ENCODE measurements around the gene ADAMTS13. TPM values are rescaled to one million over a fixed set of nuclear protein-coding genes. Genes with fewer than 3 reads are reported as not detected.
"Not testable (repeated sequence)": the region's sequence is repeated elsewhere in the genome, so short reads cannot be mapped to it uniquely, and the experiment has no call there.

ADAMTS13 gene
- total RNA-seq, 1 experiment from 2014 or later: 12.0 TPM

DNA sequence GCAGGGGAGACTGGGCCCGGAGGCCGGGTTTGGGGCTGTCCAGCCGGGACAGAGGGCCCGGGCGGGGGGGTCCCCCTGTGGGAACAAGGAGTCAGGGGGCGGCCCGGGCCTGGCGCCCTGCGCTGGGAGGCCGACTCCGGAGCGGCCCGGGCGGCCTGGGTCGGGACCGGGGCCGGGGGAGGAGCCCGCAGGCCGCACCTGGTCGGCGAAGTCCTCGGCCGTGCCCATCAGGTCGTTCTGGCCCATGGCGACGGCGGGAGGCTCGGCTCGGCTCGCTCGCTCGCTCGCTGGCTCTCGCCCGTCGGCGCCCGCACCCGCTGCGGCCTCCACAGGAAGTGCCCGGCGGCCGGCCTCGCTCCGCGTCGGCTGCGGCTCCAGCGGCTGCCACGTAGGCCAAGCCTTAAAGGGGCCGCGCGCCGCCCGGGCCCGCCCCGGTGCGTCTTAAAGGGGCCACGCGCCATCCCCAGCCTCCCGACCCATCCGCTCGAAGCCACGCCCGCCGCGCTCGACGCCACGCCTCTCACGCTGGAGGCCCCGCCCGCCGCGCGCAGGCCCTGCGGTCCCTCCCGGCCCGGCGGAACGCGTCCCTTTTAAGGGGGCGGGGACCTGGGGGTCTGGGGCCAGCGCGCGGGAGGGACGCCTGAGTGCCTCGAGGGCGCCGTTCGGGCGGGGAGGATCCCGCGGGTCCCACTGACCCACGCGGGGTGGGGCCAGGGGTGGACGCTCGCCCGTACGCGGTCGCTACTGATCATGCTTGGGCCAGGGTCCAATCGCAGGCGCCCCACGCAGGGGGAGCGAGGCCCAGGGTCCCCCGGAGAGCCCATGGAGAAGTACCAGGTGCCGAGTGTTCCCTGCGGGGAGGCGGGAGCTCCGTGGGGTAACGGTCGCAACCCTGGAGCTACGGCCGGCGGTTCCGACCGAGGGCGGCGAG, 46.2 kb upstream of the ADAMTS13 start, which contains the start of the genes STKLD1 and SURF4 (continued):
- TF ChIP-seq, protein P1, sequence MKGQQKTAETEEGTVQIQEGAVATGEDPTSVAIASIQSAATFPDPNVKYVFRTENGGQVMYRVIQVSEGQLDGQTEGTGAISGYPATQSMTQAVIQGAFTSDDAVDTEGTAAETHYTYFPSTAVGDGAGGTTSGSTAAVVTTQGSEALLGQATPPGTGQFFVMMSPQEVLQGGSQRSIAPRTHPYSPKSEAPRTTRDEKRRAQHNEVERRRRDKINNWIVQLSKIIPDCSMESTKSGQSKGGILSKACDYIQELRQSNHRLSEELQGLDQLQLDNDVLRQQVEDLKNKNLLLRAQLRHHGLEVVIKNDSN (CRISPR knock-in tag; IDR thresholded peaks at IDR 0.05): no peak
- TF ChIP-seq MXD4 (CRISPR knock-in tag; IDR thresholded peaks at IDR 0.05; ENCODE audit: borderline replicate concordance) (no peak), GTF2I (CRISPR knock-in tag; conservative IDR thresholded peaks at IDR 0.05) (no peak), SMAD4 (CRISPR knock-in tag; IDR thresholded peaks at IDR 0.05) (no peak), FOXJ3 (CRISPR knock-in tag; IDR thresholded peaks at IDR 0.05; ENCODE audit: borderline replicate concordance) (no peak), SMAD3 (CRISPR knock-in tag; IDR thresholded peaks at IDR 0.05; ENCODE audit: borderline replicate concordance) (no peak), TEAD1 (CRISPR knock-in tag; IDR thresholded peaks at IDR 0.05) (no peak), ESRRA (CRISPR knock-in tag; IDR thresholded peaks at IDR 0.05; ENCODE audit: borderline replicate concordance) (peak; percentile 83), RELA (CRISPR knock-in tag; IDR thresholded peaks at IDR 0.05; ENCODE audit: borderline replicate concordance) (peak; percentile 83), ZNF138 (CRISPR knock-in tag; conservative IDR thresholded peaks at IDR 0.05) (peak; percentile 73), NFE2L1 (CRISPR knock-in tag; IDR thresholded peaks at IDR 0.05) (peak; percentile 91), FOXK1 (CRISPR knock-in tag; IDR thresholded peaks at IDR 0.05) (peak; percentile 78), ZNF396 (CRISPR knock-in tag; IDR thresholded peaks at IDR 0.05; ENCODE audit: borderline replicate concordance) (no peak), ZNF121 (CRISPR knock-in tag; IDR thresholded peaks at IDR 0.05) (no peak)
- TF ChIP-seq, protein P2, sequence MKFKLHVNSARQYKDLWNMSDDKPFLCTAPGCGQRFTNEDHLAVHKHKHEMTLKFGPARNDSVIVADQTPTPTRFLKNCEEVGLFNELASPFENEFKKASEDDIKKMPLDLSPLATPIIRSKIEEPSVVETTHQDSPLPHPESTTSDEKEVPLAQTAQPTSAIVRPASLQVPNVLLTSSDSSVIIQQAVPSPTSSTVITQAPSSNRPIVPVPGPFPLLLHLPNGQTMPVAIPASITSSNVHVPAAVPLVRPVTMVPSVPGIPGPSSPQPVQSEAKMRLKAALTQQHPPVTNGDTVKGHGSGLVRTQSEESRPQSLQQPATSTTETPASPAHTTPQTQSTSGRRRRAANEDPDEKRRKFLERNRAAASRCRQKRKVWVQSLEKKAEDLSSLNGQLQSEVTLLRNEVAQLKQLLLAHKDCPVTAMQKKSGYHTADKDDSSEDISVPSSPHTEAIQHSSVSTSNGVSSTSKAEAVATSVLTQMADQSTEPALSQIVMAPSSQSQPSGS (CRISPR knock-in tag; IDR thresholded peaks at IDR 0.05; ENCODE audit: borderline replicate concordance, low read depth): peak; percentile 72
- TF ChIP-seq, protein P3, sequence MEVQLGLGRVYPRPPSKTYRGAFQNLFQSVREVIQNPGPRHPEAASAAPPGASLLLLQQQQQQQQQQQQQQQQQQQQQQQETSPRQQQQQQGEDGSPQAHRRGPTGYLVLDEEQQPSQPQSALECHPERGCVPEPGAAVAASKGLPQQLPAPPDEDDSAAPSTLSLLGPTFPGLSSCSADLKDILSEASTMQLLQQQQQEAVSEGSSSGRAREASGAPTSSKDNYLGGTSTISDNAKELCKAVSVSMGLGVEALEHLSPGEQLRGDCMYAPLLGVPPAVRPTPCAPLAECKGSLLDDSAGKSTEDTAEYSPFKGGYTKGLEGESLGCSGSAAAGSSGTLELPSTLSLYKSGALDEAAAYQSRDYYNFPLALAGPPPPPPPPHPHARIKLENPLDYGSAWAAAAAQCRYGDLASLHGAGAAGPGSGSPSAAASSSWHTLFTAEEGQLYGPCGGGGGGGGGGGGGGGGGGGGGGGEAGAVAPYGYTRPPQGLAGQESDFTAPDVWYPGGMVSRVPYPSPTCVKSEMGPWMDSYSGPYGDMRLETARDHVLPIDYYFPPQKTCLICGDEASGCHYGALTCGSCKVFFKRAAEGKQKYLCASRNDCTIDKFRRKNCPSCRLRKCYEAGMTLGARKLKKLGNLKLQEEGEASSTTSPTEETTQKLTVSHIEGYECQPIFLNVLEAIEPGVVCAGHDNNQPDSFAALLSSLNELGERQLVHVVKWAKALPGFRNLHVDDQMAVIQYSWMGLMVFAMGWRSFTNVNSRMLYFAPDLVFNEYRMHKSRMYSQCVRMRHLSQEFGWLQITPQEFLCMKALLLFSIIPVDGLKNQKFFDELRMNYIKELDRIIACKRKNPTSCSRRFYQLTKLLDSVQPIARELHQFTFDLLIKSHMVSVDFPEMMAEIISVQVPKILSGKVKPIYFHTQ (CRISPR knock-in tag; IDR thresholded peaks at IDR 0.05): no peak
- TF ChIP-seq, protein P4, sequence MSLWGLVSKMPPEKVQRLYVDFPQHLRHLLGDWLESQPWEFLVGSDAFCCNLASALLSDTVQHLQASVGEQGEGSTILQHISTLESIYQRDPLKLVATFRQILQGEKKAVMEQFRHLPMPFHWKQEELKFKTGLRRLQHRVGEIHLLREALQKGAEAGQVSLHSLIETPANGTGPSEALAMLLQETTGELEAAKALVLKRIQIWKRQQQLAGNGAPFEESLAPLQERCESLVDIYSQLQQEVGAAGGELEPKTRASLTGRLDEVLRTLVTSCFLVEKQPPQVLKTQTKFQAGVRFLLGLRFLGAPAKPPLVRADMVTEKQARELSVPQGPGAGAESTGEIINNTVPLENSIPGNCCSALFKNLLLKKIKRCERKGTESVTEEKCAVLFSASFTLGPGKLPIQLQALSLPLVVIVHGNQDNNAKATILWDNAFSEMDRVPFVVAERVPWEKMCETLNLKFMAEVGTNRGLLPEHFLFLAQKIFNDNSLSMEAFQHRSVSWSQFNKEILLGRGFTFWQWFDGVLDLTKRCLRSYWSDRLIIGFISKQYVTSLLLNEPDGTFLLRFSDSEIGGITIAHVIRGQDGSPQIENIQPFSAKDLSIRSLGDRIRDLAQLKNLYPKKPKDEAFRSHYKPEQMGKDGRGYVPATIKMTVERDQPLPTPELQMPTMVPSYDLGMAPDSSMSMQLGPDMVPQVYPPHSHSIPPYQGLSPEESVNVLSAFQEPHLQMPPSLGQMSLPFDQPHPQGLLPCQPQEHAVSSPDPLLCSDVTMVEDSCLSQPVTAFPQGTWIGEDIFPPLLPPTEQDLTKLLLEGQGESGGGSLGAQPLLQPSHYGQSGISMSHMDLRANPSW (CRISPR knock-in tag; conservative IDR thresholded peaks at IDR 0.05; ENCODE audit: low read depth): no peak
- TF ChIP-seq, protein P5, sequence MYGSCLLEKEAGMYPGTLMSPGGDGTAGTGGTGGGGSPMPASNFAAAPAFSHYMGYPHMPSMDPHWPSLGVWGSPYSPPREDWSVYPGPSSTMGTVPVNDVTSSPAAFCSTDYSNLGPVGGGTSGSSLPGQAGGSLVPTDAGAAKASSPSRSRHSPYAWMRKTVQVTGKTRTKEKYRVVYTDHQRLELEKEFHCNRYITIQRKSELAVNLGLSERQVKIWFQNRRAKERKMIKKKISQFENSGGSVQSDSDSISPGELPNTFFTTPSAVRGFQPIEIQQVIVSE (CRISPR knock-in tag; IDR thresholded peaks at IDR 0.05; ENCODE audit: borderline replicate concordance): no peak
- TF ChIP-seq, protein P6, sequence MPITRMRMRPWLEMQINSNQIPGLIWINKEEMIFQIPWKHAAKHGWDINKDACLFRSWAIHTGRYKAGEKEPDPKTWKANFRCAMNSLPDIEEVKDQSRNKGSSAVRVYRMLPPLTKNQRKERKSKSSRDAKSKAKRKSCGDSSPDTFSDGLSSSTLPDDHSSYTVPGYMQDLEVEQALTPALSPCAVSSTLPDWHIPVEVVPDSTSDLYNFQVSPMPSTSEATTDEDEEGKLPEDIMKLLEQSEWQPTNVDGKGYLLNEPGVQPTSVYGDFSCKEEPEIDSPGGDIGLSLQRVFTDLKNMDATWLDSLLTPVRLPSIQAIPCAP (CRISPR knock-in tag; IDR thresholded peaks at IDR 0.05): peak; percentile 77; the same call in 1 of the 2 replicates
- TF ChIP-seq, protein P7, sequence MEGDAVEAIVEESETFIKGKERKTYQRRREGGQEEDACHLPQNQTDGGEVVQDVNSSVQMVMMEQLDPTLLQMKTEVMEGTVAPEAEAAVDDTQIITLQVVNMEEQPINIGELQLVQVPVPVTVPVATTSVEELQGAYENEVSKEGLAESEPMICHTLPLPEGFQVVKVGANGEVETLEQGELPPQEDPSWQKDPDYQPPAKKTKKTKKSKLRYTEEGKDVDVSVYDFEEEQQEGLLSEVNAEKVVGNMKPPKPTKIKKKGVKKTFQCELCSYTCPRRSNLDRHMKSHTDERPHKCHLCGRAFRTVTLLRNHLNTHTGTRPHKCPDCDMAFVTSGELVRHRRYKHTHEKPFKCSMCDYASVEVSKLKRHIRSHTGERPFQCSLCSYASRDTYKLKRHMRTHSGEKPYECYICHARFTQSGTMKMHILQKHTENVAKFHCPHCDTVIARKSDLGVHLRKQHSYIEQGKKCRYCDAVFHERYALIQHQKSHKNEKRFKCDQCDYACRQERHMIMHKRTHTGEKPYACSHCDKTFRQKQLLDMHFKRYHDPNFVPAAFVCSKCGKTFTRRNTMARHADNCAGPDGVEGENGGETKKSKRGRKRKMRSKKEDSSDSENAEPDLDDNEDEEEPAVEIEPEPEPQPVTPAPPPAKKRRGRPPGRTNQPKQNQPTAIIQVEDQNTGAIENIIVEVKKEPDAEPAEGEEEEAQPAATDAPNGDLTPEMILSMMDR (IDR thresholded peaks at IDR 0.05): no peak

DNA sequence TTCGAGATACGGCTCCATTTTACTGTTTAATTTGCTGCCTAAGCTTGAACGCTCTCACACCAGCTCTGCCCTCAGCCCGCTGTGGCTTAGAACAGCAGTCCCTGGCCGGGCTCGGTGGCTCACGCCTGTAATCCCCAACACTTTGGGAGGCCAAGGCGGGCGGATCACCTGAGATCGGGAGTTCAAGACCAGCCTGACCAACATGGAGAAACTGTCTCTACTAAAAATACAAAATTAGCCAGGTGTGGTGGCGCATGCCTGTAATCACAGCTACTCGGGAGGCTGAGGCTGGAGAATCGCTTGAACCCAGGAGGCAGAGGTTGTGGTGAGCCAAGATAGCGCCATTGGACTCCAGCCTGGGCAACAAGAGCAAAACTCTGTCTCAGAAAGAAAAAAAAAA, 44.9 kb upstream of the ADAMTS13 start:
- Mint-ChIP-seq H3K4me1 (peaks cover 15% of the 10 kb centered on the region), H3K27me3 (ENCODE audit: low read depth) (peaks cover 30% of the 10 kb centered on the region), H3K4me3 (peak overlapping the region; percentile 53)
- CTCF ChIA-PET: interaction anchor here (0.6 to 2.3 kb wide), 8 partner anchors 19 to 109 kb away, joined by 3 to 11 read pairs (median 4); partner anchors contain the start of genes ADAMTS13 and CACFD1
- H3K27ac Mint-ChIP-seq; ATAC-seq; DNase-seq (ENCODE audit: low spot score); POLR2A ChIA-PET; H3K9me3 Mint-ChIP-seq; H3K36me3 Mint-ChIP-seq: not testable (repeated sequence)
